Astrocyte (in vitro differentiated cells and primary cell): ENCODE results near the gene ELMO1. TPM values are rescaled to one million over a fixed set of nuclear protein-coding genes. Genes with fewer than 3 reads are reported as not detected.

Source experiments
- DNase-seq: peaks from one replicate; pipeline ENCODE4 v3.0.0-alpha.2; 2010; ENCODE audit warnings: low read depth
- FAIRE-seq: peaks from 2 replicates; lab custom pipeline; 2011; peaks lifted over from hg19 to GRCh38; lab: Jason Lieb, UNC
- H2AFZ ChIP-seq: 2 replicates; pipeline ENCODE4 v1.6.0; 2012; ENCODE audit warnings: low read depth, low read length, inconsistent platforms
- H3K27ac ChIP-seq: 2 replicates; pipeline ENCODE4 v1.5.1; 2011; ENCODE audit warnings: low read depth, low read length, inconsistent platforms
- H3K27me3 ChIP-seq: 2 replicates; pipeline ENCODE4 v1.6.0; 2011; ENCODE audit warnings: low read length, inconsistent platforms; ENCODE audit not compliant: insufficient read depth
- H3K36me3 ChIP-seq: 2 replicates; pipeline ENCODE4 v1.5.1; 2011; ENCODE audit warnings: low read length, inconsistent platforms; ENCODE audit not compliant: insufficient read depth
- H3K4me1 ChIP-seq: 2 replicates; pipeline ENCODE4 v1.5.1; 2011; ENCODE audit warnings: low read length, inconsistent platforms; ENCODE audit not compliant: insufficient read depth
- H3K4me2 ChIP-seq: 2 replicates; pipeline ENCODE4 v1.6.0; 2012; ENCODE audit warnings: low read length, inconsistent platforms
- H3K4me3 ChIP-seq: 2 replicates; pipeline ENCODE4 v1.5.1; 2011; ENCODE audit warnings: low read depth, mild to moderate bottlenecking, low read length, inconsistent platforms; ENCODE audit not compliant: insufficient read depth
- H3K79me2 ChIP-seq: 2 replicates; pipeline ENCODE4 v1.6.0; 2012; ENCODE audit warnings: mild to moderate bottlenecking, low read length, inconsistent platforms; ENCODE audit not compliant: insufficient read depth
- H3K9ac ChIP-seq: 2 replicates; pipeline ENCODE4 v1.6.0; 2012; ENCODE audit warnings: mild to moderate bottlenecking, low read length, inconsistent platforms
- H3K9me3 ChIP-seq: 2 replicates; pipeline ENCODE4 v1.5.1; 2012; ENCODE audit warnings: low read depth, mild to moderate bottlenecking, low read length, inconsistent platforms; ENCODE audit not compliant: insufficient read depth
- H4K20me1 ChIP-seq: 2 replicates; pipeline ENCODE4 v1.6.0; 2012; ENCODE audit warnings: low read length, inconsistent platforms; ENCODE audit not compliant: insufficient read depth
- H3K27ac Mint-ChIP-seq: one replicate; pipeline ENCODE4 v1.8.0; 2021; ENCODE audit warnings: mild to moderate bottlenecking, mixed read lengths; ENCODE audit not compliant: unreplicated experiment
- H3K27me3 Mint-ChIP-seq: one replicate; pipeline ENCODE4 v1.8.0; 2021; ENCODE audit warnings: low read depth, mixed read lengths; ENCODE audit not compliant: unreplicated experiment
- H3K36me3 Mint-ChIP-seq: one replicate; pipeline ENCODE4 v1.8.0; 2021; ENCODE audit warnings: low read depth, mixed read lengths; ENCODE audit not compliant: unreplicated experiment
- H3K4me1 Mint-ChIP-seq: one replicate; pipeline ENCODE4 v1.8.0; 2021; ENCODE audit warnings: low read depth, mixed read lengths; ENCODE audit not compliant: unreplicated experiment
- H3K4me3 Mint-ChIP-seq: one replicate; pipeline ENCODE4 v1.8.0; 2021; ENCODE audit warnings: mild to moderate bottlenecking, moderate library complexity, mixed read lengths; ENCODE audit not compliant: unreplicated experiment
- H3K9me3 Mint-ChIP-seq: one replicate; pipeline ENCODE4 v1.8.0; 2021; ENCODE audit warnings: mild to moderate bottlenecking, mixed read lengths; ENCODE audit not compliant: unreplicated experiment
- CTCF ChIP-seq: IDR thresholded peaks from 2 replicates; pipeline ENCODE4 v1.5.1; 2011; ENCODE audit warnings: low read depth, mild to moderate bottlenecking, inconsistent platforms, low read length, moderate library complexity; ENCODE audit not compliant: insufficient read depth
- EZH2 ChIP-seq: IDR thresholded peaks from 2 replicates; pipeline ENCODE4 v1.6.1; 2012; ENCODE audit warnings: mild to moderate bottlenecking, low read length, inconsistent platforms; ENCODE audit not compliant: insufficient read depth
- total RNA-seq: library from RNA; stranded (reverse); gene quantifications from 2 replicates; pipeline ENCODE4 v1.2.1, GENCODE V29; 2021

The ELMO1 gene
- total RNA-seq, 1 donor from 2014 or later, result 20.4 TPM

- H3K9ac ChIP-seq, result no peak overlapping the region
- H3K4me1 ChIP-seq, result no peaks in the 10 kb centered on the region
- H3K4me2 ChIP-seq, result no peak overlapping the region
- no peaks in the 10 kb centered on the region for H3K27me3 ChIP-seq
- no peaks in the 10 kb centered on the region for H3K36me3 ChIP-seq
- no peak overlapping the region for H2AFZ ChIP-seq
- H3K36me3 Mint-ChIP-seq, result no peaks in the 10 kb centered on the region
- H3K27me3 Mint-ChIP-seq, result no peaks in the 10 kb centered on the region
- H3K4me3 ChIP-seq, result no peak overlapping the region
- no peaks in the 10 kb centered on the region for H4K20me1 ChIP-seq
- H3K9me3 Mint-ChIP-seq, result no peaks in the 10 kb centered on the region
- no peaks in the 10 kb centered on the region for H3K9me3 ChIP-seq
- DNase-seq (no peak), FAIRE-seq (no peak)
- H3K27ac Mint-ChIP-seq, result no peak overlapping the region
- no peaks in the 10 kb centered on the region for H3K79me2 ChIP-seq
- TF ChIP-seq EZH2, result no peak
- no peak for TF ChIP-seq CTCF
- H3K4me3 Mint-ChIP-seq, result no peak overlapping the region
- peaks cover 2% of the 10 kb centered on the region for H3K4me1 Mint-ChIP-seq
- no peak overlapping the region for H3K27ac ChIP-seq
These were observed 83.8 kb downstream of the ELMO1 start for GRCh38 chr7:37364856-37365255.

- Mint-ChIP-seq H3K4me1 (no peaks in the 10 kb centered on the region), H3K9me3 (no peaks in the 10 kb centered on the region), H3K27ac (no peak overlapping the region), H3K27me3 (no peaks in the 10 kb centered on the region), H3K36me3 (no peaks in the 10 kb centered on the region), H3K4me3 (no peak overlapping the region)
- no peaks in the 10 kb centered on the region for H3K27me3 ChIP-seq
- DNase-seq, result no peak
- H3K36me3 ChIP-seq, result no peaks in the 10 kb centered on the region
- no peak overlapping the region for H3K4me2 ChIP-seq
- no peaks in the 10 kb centered on the region for H3K4me1 ChIP-seq
- H3K9ac ChIP-seq, result no peak overlapping the region
- H3K27ac ChIP-seq, result no peak overlapping the region
- TF ChIP-seq EZH2 (no peak), CTCF (no peak)
- FAIRE-seq, result no peak
- H3K9me3 ChIP-seq, result no peaks in the 10 kb centered on the region
- H3K4me3 ChIP-seq, result no peak overlapping the region
- no peaks in the 10 kb centered on the region for H3K79me2 ChIP-seq
- H2AFZ ChIP-seq, result no peak overlapping the region
- H4K20me1 ChIP-seq, result no peaks in the 10 kb centered on the region
These were observed 84.8 kb downstream of the ELMO1 start for GRCh38 chr7:37363536-37364491.

DNA sequence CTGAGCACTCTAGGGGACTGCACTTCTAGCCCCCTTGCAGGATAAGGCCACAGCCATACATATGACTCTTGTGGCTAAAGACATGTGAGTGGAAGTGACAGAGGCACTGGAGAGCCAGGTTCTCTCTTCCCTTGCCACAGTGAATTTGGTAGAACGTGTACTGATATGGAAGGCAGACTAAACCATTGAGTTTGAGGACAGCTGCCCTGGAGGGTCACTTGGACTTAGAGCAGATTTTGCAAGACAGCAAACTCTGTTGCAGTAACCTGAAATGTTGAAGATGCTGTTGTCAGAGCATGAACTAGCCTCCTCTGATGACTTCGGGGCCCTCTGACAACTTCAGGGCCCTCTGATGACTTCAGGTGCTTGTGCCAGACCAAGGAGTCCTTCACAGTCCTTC, 85.9 kb downstream of the ELMO1 start:
- Histone ChIP-seq H3K4me2 (no peak overlapping the region), H3K9me3 (no peaks in the 10 kb centered on the region), H2AFZ (no peak overlapping the region), H3K27ac (no peak overlapping the region), H3K79me2 (no peaks in the 10 kb centered on the region), H3K9ac (no peak overlapping the region), H4K20me1 (no peaks in the 10 kb centered on the region), H3K36me3 (no peaks in the 10 kb centered on the region), H3K27me3 (no peaks in the 10 kb centered on the region), H3K4me1 (no peaks in the 10 kb centered on the region), H3K4me3 (no peak overlapping the region)
- TF ChIP-seq CTCF (no peak), EZH2 (no peak)
- FAIRE-seq (no peak), DNase-seq (no peak)
- Mint-ChIP-seq H3K36me3 (no peaks in the 10 kb centered on the region), H3K4me1 (peaks cover 4% of the 10 kb centered on the region), H3K9me3 (no peaks in the 10 kb centered on the region), H3K27me3 (no peaks in the 10 kb centered on the region), H3K4me3 (no peak overlapping the region), H3K27ac (no peak overlapping the region)
